Measurements from ENCODE around the gene ADH1B.

DNA sequence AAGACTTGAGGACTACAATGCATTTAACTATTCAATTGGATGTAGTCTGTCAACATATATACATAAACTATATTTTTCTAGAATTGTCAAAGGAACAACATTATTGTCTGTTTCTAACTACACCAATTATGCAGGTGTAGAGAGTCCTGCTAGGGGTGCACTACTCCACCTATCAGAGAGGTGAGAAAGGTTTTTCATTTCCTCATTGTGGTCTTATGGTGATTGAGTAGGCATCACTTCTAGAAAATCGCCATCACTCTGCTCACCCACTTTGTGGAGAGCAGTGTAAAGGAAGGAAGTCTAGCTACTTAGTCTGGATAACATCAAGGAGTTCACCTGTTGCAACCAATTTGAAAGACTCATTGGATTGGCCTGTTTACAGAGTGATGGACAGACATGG, 35.8 kb upstream of the ADH1B start:
- TF ChIP-seq, protein P1, sequence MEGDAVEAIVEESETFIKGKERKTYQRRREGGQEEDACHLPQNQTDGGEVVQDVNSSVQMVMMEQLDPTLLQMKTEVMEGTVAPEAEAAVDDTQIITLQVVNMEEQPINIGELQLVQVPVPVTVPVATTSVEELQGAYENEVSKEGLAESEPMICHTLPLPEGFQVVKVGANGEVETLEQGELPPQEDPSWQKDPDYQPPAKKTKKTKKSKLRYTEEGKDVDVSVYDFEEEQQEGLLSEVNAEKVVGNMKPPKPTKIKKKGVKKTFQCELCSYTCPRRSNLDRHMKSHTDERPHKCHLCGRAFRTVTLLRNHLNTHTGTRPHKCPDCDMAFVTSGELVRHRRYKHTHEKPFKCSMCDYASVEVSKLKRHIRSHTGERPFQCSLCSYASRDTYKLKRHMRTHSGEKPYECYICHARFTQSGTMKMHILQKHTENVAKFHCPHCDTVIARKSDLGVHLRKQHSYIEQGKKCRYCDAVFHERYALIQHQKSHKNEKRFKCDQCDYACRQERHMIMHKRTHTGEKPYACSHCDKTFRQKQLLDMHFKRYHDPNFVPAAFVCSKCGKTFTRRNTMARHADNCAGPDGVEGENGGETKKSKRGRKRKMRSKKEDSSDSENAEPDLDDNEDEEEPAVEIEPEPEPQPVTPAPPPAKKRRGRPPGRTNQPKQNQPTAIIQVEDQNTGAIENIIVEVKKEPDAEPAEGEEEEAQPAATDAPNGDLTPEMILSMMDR (IDR thresholded peaks at IDR 0.05): no peak
- no peak for TF ChIP-seq POLR2A (IDR thresholded peaks at IDR 0.05)

Data from testis (tissue), 2 donors.